Astrocyte (in vitro differentiated cells and primary cell): Measurements from ENCODE around the gene MICAL3. TPM values are rescaled to one million over a fixed set of nuclear protein-coding genes. Genes with fewer than 3 reads are reported as not detected.

Source experiments
- DNase-seq: peaks from one replicate; pipeline ENCODE4 v3.0.0-alpha.2; 2010; ENCODE audit warnings: low read depth
- FAIRE-seq: peaks from 2 replicates; lab custom pipeline; 2011; peaks lifted over from hg19 to GRCh38; lab: Jason Lieb, UNC
- H2AFZ ChIP-seq: 2 replicates; pipeline ENCODE4 v1.6.0; 2012; ENCODE audit warnings: low read depth, low read length, inconsistent platforms
- H3K27ac ChIP-seq: 2 replicates; pipeline ENCODE4 v1.5.1; 2011; ENCODE audit warnings: low read depth, low read length, inconsistent platforms
- H3K27me3 ChIP-seq: 2 replicates; pipeline ENCODE4 v1.6.0; 2011; ENCODE audit warnings: low read length, inconsistent platforms; ENCODE audit not compliant: insufficient read depth
- H3K36me3 ChIP-seq: 2 replicates; pipeline ENCODE4 v1.5.1; 2011; ENCODE audit warnings: low read length, inconsistent platforms; ENCODE audit not compliant: insufficient read depth
- H3K4me1 ChIP-seq: 2 replicates; pipeline ENCODE4 v1.5.1; 2011; ENCODE audit warnings: low read length, inconsistent platforms; ENCODE audit not compliant: insufficient read depth
- H3K4me2 ChIP-seq: 2 replicates; pipeline ENCODE4 v1.6.0; 2012; ENCODE audit warnings: low read length, inconsistent platforms
- H3K4me3 ChIP-seq: 2 replicates; pipeline ENCODE4 v1.5.1; 2011; ENCODE audit warnings: low read depth, mild to moderate bottlenecking, low read length, inconsistent platforms; ENCODE audit not compliant: insufficient read depth
- H3K79me2 ChIP-seq: 2 replicates; pipeline ENCODE4 v1.6.0; 2012; ENCODE audit warnings: mild to moderate bottlenecking, low read length, inconsistent platforms; ENCODE audit not compliant: insufficient read depth
- H3K9ac ChIP-seq: 2 replicates; pipeline ENCODE4 v1.6.0; 2012; ENCODE audit warnings: mild to moderate bottlenecking, low read length, inconsistent platforms
- H3K9me3 ChIP-seq: 2 replicates; pipeline ENCODE4 v1.5.1; 2012; ENCODE audit warnings: low read depth, mild to moderate bottlenecking, low read length, inconsistent platforms; ENCODE audit not compliant: insufficient read depth
- H4K20me1 ChIP-seq: 2 replicates; pipeline ENCODE4 v1.6.0; 2012; ENCODE audit warnings: low read length, inconsistent platforms; ENCODE audit not compliant: insufficient read depth
- H3K27ac Mint-ChIP-seq: one replicate; pipeline ENCODE4 v1.8.0; 2021; ENCODE audit warnings: mild to moderate bottlenecking, mixed read lengths; ENCODE audit not compliant: unreplicated experiment
- H3K27me3 Mint-ChIP-seq: one replicate; pipeline ENCODE4 v1.8.0; 2021; ENCODE audit warnings: low read depth, mixed read lengths; ENCODE audit not compliant: unreplicated experiment
- H3K36me3 Mint-ChIP-seq: one replicate; pipeline ENCODE4 v1.8.0; 2021; ENCODE audit warnings: low read depth, mixed read lengths; ENCODE audit not compliant: unreplicated experiment
- H3K4me1 Mint-ChIP-seq: one replicate; pipeline ENCODE4 v1.8.0; 2021; ENCODE audit warnings: low read depth, mixed read lengths; ENCODE audit not compliant: unreplicated experiment
- H3K4me3 Mint-ChIP-seq: one replicate; pipeline ENCODE4 v1.8.0; 2021; ENCODE audit warnings: mild to moderate bottlenecking, moderate library complexity, mixed read lengths; ENCODE audit not compliant: unreplicated experiment
- H3K9me3 Mint-ChIP-seq: one replicate; pipeline ENCODE4 v1.8.0; 2021; ENCODE audit warnings: mild to moderate bottlenecking, mixed read lengths; ENCODE audit not compliant: unreplicated experiment
- EZH2 ChIP-seq: IDR thresholded peaks from 2 replicates; pipeline ENCODE4 v1.6.1; 2012; ENCODE audit warnings: mild to moderate bottlenecking, low read length, inconsistent platforms; ENCODE audit not compliant: insufficient read depth
- total RNA-seq: library from RNA; stranded (reverse); gene quantifications from 2 replicates; pipeline ENCODE4 v1.2.1, GENCODE V29; 2021
- TF ChIP-seq, protein P1 (sequence below): IDR thresholded peaks from 2 replicates; pipeline ENCODE4 v1.5.1; 2011; ENCODE audit warnings: low read depth, mild to moderate bottlenecking, inconsistent platforms, low read length, moderate library complexity; ENCODE audit not compliant: insufficient read depth

MICAL3 gene
- total RNA-seq, 1 donor from 2014 or later = 113 TPM

DNA sequence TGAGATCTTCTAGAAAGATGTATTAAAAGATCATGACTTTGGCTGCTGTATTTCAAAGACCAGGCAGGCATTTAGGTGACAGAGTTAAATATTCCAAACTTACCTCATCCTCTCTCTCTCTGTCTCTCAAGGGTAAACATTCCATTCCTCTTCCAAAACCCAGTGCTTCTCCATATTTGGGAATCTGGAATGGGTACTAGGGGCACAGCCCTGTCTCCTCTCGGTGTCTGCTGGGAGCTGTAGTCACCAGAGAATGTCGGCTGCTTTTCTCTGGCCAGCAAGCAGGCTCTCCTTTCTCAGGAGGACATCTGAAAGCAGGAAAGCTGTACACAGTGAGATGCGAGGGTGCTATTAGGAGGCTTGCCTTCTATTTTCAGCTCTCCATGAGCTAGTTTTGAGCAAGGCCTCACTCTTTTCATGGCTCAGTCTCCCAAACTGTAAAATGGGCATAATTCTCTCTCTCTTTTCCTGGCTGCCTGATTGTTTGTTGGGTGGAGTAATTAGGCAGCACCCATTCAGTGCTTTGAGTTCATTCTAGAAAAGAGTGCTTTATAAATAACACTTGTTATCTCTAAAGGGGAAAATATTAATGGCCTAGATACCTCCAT is 44.1 kb upstream of the MICAL3 start:
- DNase-seq = peak; percentile 44
- Histone ChIP-seq H3K27ac (no peak overlapping the region), H3K9me3 (no peaks in the 10 kb centered on the region), H3K4me1 (peaks cover 13% of the 10 kb centered on the region), H4K20me1 (no peaks in the 10 kb centered on the region), H3K4me2 (no peak overlapping the region), H3K4me3 (no peak overlapping the region), H3K79me2 (no peaks in the 10 kb centered on the region), H2AFZ (peak overlapping the region; percentile 32), H3K9ac (no peak overlapping the region), H3K27me3 (no peaks in the 10 kb centered on the region), H3K36me3 (no peaks in the 10 kb centered on the region)
- Mint-ChIP-seq H3K36me3 (peaks cover 3% of the 10 kb centered on the region), H3K4me1 (peaks cover 31% of the 10 kb centered on the region), H3K9me3 (no peaks in the 10 kb centered on the region), H3K27ac (peak overlapping the region; percentile 88), H3K27me3 (peaks cover 5% of the 10 kb centered on the region), H3K4me3 (peak overlapping the region; percentile 6)
- TF ChIP-seq, protein P1, sequence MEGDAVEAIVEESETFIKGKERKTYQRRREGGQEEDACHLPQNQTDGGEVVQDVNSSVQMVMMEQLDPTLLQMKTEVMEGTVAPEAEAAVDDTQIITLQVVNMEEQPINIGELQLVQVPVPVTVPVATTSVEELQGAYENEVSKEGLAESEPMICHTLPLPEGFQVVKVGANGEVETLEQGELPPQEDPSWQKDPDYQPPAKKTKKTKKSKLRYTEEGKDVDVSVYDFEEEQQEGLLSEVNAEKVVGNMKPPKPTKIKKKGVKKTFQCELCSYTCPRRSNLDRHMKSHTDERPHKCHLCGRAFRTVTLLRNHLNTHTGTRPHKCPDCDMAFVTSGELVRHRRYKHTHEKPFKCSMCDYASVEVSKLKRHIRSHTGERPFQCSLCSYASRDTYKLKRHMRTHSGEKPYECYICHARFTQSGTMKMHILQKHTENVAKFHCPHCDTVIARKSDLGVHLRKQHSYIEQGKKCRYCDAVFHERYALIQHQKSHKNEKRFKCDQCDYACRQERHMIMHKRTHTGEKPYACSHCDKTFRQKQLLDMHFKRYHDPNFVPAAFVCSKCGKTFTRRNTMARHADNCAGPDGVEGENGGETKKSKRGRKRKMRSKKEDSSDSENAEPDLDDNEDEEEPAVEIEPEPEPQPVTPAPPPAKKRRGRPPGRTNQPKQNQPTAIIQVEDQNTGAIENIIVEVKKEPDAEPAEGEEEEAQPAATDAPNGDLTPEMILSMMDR = no peak
- no peak for TF ChIP-seq EZH2
- peak; percentile 74 for FAIRE-seq

DNA sequence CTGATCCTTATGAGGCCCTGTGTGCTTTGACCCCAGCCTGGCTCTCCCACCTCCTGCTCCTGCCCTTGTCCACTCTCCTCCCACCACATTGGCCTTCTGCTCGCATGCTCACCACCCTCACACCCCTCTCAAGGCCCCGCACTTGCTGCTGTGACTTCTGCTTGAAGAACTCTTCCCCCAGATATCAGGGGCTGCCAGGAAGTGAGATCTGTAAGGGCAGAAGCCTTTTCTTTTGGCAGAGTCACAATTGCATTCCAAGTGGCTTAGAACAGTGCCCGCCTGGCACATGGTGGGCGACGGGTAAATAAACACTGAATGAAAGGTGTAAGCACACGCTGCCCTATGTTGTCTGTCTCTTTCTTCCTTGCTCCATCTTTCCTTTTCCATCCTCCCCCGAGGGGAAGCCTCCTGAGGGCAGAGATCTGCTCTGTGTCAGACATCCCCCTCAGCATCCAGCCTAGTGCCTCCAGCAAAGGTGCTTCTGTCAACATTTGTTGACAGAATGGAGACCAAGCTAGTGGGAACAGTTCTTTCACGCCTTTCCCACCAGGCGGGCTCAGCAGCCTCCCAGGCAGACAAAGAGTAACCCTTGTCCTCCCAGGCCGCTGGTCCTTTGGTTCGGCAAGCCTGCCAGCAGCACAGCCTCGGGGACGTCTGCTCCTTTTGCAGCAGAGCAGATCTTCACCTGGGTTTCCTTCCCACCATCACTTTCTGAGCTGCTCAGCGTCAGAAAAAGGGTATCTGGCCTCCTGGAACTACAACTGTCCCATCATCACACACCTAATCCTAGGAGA is 43.4 kb upstream of the MICAL3 start:
- H3K4me2 ChIP-seq = no peak overlapping the region
- TF ChIP-seq, protein P1 = no peak
- TF ChIP-seq EZH2 = no peak
- H3K36me3 ChIP-seq = no peaks in the 10 kb centered on the region
- no peaks in the 10 kb centered on the region for H3K9me3 Mint-ChIP-seq
- no peaks in the 10 kb centered on the region for H4K20me1 ChIP-seq
- H3K79me2 ChIP-seq = no peaks in the 10 kb centered on the region
- H3K4me1 Mint-ChIP-seq = peaks cover 33% of the 10 kb centered on the region
- no peaks in the 10 kb centered on the region for H3K9me3 ChIP-seq
- DNase-seq (peak; percentile 18), FAIRE-seq (no peak)
- H2AFZ ChIP-seq = peak overlapping the region; percentile 32
- H3K4me3 ChIP-seq = no peak overlapping the region
- H3K36me3 Mint-ChIP-seq = peaks cover 3% of the 10 kb centered on the region
- H3K9ac ChIP-seq = no peak overlapping the region
- H3K27ac Mint-ChIP-seq = peak overlapping the region; percentile 88
- no peak overlapping the region for H3K27ac ChIP-seq
- no peaks in the 10 kb centered on the region for H3K27me3 ChIP-seq
- H3K4me3 Mint-ChIP-seq = peak overlapping the region; percentile 47
- H3K27me3 Mint-ChIP-seq = peaks cover 5% of the 10 kb centered on the region
- peaks cover 17% of the 10 kb centered on the region for H3K4me1 ChIP-seq

DNA sequence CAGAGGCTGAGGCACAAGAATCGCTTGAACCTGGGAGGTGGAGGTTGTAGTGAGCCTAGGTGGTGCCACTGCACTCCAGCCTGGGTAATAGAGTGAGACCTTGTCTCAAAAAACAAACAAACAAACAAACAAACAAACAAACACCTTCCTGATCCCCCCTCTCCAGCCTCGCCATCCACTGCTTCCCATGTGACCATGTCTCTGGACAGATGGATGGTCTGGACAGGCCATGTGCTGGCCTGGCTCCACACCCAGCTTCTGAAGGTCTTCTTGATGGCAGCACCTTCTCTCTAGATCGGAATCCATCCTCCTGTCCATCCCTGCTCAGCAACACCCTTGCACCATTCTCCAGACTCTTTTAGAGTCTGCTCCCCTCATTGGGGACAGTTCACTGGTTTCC is 42.8 kb upstream of the MICAL3 start:
- Mint-ChIP-seq H3K36me3 (peaks cover 3% of the 10 kb centered on the region), H3K27me3 (peaks cover 5% of the 10 kb centered on the region), H3K4me1 (peaks cover 39% of the 10 kb centered on the region), H3K9me3 (no peaks in the 10 kb centered on the region), H3K27ac (peak overlapping the region; percentile 69), H3K4me3 (no peak overlapping the region)
- H2AFZ ChIP-seq = no peak overlapping the region
- no peaks in the 10 kb centered on the region for H3K9me3 ChIP-seq
- no peaks in the 10 kb centered on the region for H3K79me2 ChIP-seq
- TF ChIP-seq, protein P1 = no peak
- TF ChIP-seq EZH2 = no peak
- no peaks in the 10 kb centered on the region for H4K20me1 ChIP-seq
- DNase-seq (no peak), FAIRE-seq (no peak)
- H3K27ac ChIP-seq = no peak overlapping the region
- H3K36me3 ChIP-seq = no peaks in the 10 kb centered on the region
- no peak overlapping the region for H3K9ac ChIP-seq
- no peaks in the 10 kb centered on the region for H3K27me3 ChIP-seq
- H3K4me3 ChIP-seq = no peak overlapping the region
- peaks cover 17% of the 10 kb centered on the region for H3K4me1 ChIP-seq
- no peak overlapping the region for H3K4me2 ChIP-seq
